Measurements from ENCODE around the gene CYTH1. TPM values are rescaled to one million over a fixed set of nuclear protein-coding genes. Genes with fewer than 3 reads are reported as not detected.

The CYTH1 gene
- total RNA-seq, 1 experiment from 2014 or later, result 34.3 TPM

- no TSS peak for BruUV-seq (replicated peaks)
- peaks cover 15 to 21% of the 10 kb centered on the region in 2 experiments for H3K4me1 ChIP-seq (ENCODE audit: control insufficient read depth in 1 of 2, insufficient read depth in 2 of 2, low read length in 2 of 2)
These were observed 62.3 kb downstream of the CYTH1 start for GRCh38 chr17:78719630-78720298.

GRCh38 chr17:78718575-78719208 lies 63.4 kb downstream of the CYTH1 start:
- Histone ChIP-seq H3K9ac (ENCODE audit: low read length) (no peak overlapping the region), H2AFZ (ENCODE audit: low read depth, low read length, poor library complexity, severe bottlenecking) (no peak overlapping the region), H3K4me1 (ENCODE audit: control insufficient read depth in 1 of 2, insufficient read depth in 2 of 2, low read length in 2 of 2) (peaks cover 9 to 16% of the 10 kb centered on the region in 2 experiments; a peak in 3 of 4 replicates), H3K27ac (ENCODE audit: low read depth, low read length) (no peak overlapping the region), H3K9me3 (ENCODE audit: control insufficient read depth in 1 of 2, insufficient read depth in 1 of 2, low read depth in 1 of 2, low read length in 2 of 2) (no peaks in the 10 kb centered on the region), H3K27me3 (ENCODE audit: insufficient read depth, low read length) (no peaks in the 10 kb centered on the region), H3K4me2 (ENCODE audit: low read length) (no peak overlapping the region), H3K9me2 (ENCODE audit: insufficient read depth) (no peaks in the 10 kb centered on the region), H4K20me1 (ENCODE audit: insufficient read depth) (no peaks in the 10 kb centered on the region), H3K4me3 (replicated peaks in 1 of 2; ENCODE audit: low read depth in 1 of 2, low read length in 2 of 2) (no peak overlapping the region), H3K36me3 (ENCODE audit: control insufficient read depth in 1 of 2, insufficient read depth in 2 of 2, low read length in 2 of 2) (no peaks in the 10 kb centered on the region), H3K79me2 (ENCODE audit: insufficient read depth, low read length) (peaks cover 36% of the 10 kb centered on the region)
- DNase-seq (ENCODE audit: low read depth, low spot score) (no peak), ATAC-seq (0 out of 2 replicates have a peak, but pooled peaks have one; percentile 10)
- BruUV-seq (replicated peaks), result no TSS peak
- CTCF ChIA-PET, result no interaction called here
- TF ChIP-seq EZH2 (IDR thresholded peaks at IDR 0.05), result no peak
- RAD21 ChIA-PET (ENCODE audit: low non-redundant PET in 1 of 2, low total read pairs in 2 of 2, uncharacterized antibody in 2 of 2, unreplicated experiment in 2 of 2), result no interaction called here
- intact Hi-C loops (cut with micrococcal nuclease), result no loop called here
- POLR2A ChIA-PET, result no interaction called here

More at GRCh38 chr17:78719630-78720298, 62.3 kb downstream of the CYTH1 start:
- Histone ChIP-seq H3K27ac (ENCODE audit: low read depth, low read length) (no peak overlapping the region), H2AFZ (ENCODE audit: low read depth, low read length, poor library complexity, severe bottlenecking) (no peak overlapping the region), H3K4me3 (replicated peaks in 1 of 2; ENCODE audit: low read depth in 1 of 2, low read length in 2 of 2) (no peak overlapping the region), H3K36me3 (ENCODE audit: control insufficient read depth in 1 of 2, insufficient read depth in 2 of 2, low read length in 2 of 2) (no peaks in the 10 kb centered on the region), H3K4me2 (ENCODE audit: low read length) (no peak overlapping the region), H3K79me2 (ENCODE audit: insufficient read depth, low read length) (peaks cover 33% of the 10 kb centered on the region), H3K27me3 (ENCODE audit: insufficient read depth, low read length) (no peaks in the 10 kb centered on the region), H3K9me3 (ENCODE audit: control insufficient read depth in 1 of 2, insufficient read depth in 1 of 2, low read depth in 1 of 2, low read length in 2 of 2) (no peaks in the 10 kb centered on the region), H3K9ac (ENCODE audit: low read length) (no peak overlapping the region), H4K20me1 (ENCODE audit: insufficient read depth) (no peaks in the 10 kb centered on the region), H3K9me2 (ENCODE audit: insufficient read depth) (no peaks in the 10 kb centered on the region)
- DNase-seq (ENCODE audit: low read depth, low spot score), result no peak
- ChIA-PET RAD21 (ENCODE audit: low non-redundant PET in 1 of 2, low total read pairs in 2 of 2, uncharacterized antibody in 2 of 2, unreplicated experiment in 2 of 2) (no interaction called here), POLR2A (no interaction called here), CTCF (no interaction called here)
- intact Hi-C loops (cut with micrococcal nuclease), result no loop called here
- no peak for TF ChIP-seq FOSL1 (IDR thresholded peaks at IDR 0.05; ENCODE audit: low read depth)
- no peak for ATAC-seq

Measured in HCT116 (cell line).